ENCODE data around the gene LLGL1.

Gene LLGL1

GRCh38 chr17:18225121-18225641 is at the start of gene LLGL1:
TSS of gene LLGL1 (plus strand) at chr17:18225635. CDS start at chr17:18225683, 48 bp downstream.
- DNase-seq (ENCODE audit: low read depth in 2 of 2) = peak; percentile 89 to 92

DNA sequence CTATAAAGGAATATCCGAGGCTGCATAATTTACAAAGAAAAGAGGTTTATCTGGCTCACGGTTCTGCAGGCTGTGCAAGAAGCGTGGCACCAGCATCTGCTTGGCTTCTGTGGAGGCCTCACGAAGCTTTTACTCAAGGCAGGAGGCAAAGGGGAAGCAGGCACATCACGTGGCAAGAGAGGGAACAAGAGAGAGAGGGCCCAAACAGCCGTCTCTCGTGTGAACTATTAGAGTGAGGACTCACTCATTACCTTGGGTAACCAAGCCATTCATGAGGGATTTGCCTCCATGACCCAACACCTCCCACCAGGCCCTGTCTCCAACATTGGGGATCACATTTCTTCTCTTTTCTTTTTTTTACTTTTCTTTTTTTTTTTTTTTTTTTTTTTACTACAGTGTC is 49.3 kb upstream of the LLGL1 start:
- DNase-seq (ENCODE audit: low read depth in 2 of 2) = no peak

DNA sequence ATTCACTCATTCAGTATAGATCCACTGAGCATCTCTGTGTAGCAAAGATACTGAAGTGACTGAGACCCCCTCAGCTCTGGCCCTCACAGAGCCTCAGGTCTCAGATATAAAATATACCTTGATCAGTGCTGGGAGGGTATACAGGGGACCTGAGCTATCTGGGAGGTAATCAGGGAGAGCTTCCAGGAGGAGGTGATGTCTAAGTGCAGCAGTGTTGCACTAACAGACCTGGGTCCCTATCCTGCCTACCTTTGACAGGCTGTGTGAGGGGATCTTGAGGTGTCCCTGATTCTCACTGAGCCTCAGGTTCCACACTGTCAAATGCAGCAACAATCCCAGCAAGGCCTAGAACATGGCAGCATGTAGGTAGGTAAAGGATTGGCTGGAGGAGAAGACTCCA is 48.3 kb upstream of the LLGL1 start:
- DNase-seq (ENCODE audit: low read depth in 2 of 2) = no peak

- no peak for DNase-seq (ENCODE audit: low read depth in 2 of 2)
Measured at GRCh38 chr17:18177722-18178121, 47.7 kb upstream of the LLGL1 start.

- no peak for DNase-seq (ENCODE audit: low read depth in 2 of 2)
Measured at GRCh38 chr17:18179196-18179595, 46.2 kb upstream of the LLGL1 start.

DNA sequence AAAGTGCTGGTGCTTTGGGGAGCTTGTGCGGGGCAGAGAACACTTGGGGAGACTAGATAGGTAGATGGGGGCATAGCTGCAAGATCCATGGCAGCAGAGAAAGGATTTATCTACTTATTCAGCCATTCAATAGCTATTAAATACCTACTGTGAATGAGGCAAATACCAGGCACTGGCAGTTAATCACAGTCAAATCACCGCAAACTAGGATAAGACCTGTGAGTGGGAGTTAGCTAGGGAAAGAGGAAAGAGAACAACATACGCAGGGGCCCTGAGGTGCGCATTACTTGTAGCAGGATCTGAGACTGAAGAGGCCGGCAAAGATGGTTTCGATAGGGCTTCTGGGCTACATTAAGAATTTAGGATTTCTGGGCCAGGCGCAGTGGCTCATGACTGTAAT is 45.6 kb upstream of the LLGL1 start:
- no peak for DNase-seq (ENCODE audit: low read depth in 2 of 2)

DNA sequence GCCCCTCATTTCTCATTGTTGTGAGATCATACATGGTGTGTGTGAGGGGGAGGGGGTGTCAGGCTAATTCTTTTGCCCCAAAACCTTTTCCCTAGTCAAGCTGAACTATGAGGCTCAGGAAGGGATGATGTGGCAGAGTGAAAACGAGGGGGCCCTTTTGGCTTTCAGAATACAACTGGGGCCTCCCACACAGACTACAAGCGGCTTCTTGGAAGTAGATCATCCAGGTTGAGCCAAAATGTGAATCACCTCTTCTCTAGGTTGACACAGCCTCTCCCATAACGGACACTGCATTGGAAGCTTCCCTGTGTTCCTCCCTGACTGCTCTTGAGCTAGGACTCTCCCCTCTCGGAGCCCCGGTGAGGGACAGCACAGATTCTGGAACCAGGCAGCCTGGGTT is 44.1 kb upstream of the LLGL1 start:
- DNase-seq (ENCODE audit: low read depth in 2 of 2) = peak in 1 of 2 experiments; percentile 4

GRCh38 chr17:18182110-18182977 is 43.1 kb upstream of the LLGL1 start:
- no peak for DNase-seq (ENCODE audit: low read depth in 2 of 2)

DNA sequence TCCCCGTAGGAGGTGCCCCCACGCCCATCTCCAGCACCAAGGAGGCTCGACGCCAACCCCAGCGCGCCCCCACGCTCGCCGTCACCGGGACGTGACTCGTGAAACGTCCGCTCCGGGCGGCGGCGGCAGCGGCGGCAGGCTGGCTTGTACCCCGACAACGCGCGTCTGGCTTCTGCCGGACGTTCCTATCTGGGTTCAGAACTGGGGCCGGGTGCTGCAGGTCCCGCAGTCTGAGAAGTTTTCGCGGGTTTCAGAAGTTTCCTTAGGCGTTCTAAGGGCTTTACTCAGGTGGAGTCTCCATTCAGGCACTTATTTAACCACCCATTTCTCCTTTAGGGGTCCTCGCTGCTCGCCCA is 42.5 kb upstream of the LLGL1 start:
- DNase-seq (ENCODE audit: low read depth in 2 of 2) = peak; percentile 69 to 79

GRCh38 chr17:18183334-18184142 is 41.9 kb upstream of the LLGL1 start, which contains the start of gene ALKBH5:
TSS of gene ALKBH5 (plus strand) at chr17:18183828. CDS start at chr17:18184244, 416 bp downstream.
- peak; percentile 100 for DNase-seq (ENCODE audit: low read depth in 2 of 2)

- no peak for DNase-seq (ENCODE audit: low read depth in 2 of 2)
Measured at GRCh38 chr17:18184143-18185031, 41.0 kb upstream of the LLGL1 start.

- DNase-seq (ENCODE audit: low read depth in 2 of 2) = no peak
Measured at GRCh38 chr17:18185391-18185790, 40.0 kb upstream of the LLGL1 start.

DNA sequence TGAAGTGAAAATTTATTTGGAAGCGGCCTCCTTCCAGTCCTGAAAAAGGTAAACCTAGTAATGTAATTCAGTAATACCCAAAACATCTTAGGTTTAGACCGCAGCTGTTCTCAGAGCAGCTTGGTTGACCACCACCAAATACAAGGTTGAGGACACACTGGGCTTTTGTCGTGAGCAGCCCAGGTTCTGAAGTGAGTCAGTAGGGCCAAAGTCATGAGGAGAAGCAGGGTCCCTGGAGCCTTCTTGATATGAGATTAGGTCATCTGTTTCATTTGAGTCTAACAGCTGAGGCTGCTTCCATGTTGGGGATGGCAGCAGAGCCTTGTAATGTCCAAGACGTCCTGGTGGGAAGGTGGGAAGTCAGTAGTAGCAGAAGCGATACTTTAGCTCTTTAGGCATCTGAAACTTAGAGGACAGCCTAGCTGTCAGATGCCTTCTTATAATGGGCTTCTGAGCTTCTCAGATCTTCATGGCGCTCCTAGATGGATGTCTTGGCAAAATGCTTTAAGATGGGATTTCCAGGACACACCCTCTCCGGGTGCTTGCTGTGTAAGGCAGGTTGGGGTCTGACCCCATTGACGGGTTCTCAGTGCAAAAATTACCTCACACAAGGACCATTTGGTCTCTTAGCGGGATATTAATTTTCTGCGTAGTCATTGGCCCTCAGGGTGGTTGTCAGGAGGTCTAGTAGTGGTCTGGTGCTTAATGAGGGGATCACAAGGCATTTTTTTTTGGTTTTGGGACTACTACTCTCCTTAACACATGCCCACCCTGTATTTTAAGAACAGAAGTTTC is 39.4 kb upstream of the LLGL1 start:
- DNase-seq (ENCODE audit: low read depth in 2 of 2) = no peak

GRCh38 chr17:18186627-18186982 is 38.8 kb upstream of the LLGL1 start:
- DNase-seq (ENCODE audit: low read depth in 2 of 2) = peak in 1 of 2 experiments; percentile 12

DNA sequence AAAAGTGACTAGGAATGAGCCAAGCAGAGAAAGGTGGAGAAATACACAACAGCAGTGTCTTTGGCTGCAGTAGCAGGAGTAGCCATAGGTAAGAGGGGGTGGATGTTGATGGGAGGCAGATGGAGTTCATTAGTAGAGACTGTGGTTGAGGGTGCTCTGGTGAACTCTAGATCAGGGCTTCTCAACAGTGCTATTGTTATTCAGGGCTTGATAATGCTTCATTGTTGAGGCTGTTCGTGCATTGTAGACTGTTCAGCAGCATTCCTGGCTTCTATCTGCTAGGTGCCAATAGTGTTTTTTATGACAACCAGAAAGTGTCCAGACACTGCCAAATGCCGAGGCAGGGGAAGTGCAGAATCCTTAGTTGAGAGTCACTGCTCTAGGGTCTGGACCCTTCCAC is 38.2 kb upstream of the LLGL1 start:
- DNase-seq (ENCODE audit: low read depth in 2 of 2) = no peak

- DNase-seq (ENCODE audit: low read depth in 2 of 2) = no peak
Measured at GRCh38 chr17:18187821-18188761, 37.3 kb upstream of the LLGL1 start.

DNA sequence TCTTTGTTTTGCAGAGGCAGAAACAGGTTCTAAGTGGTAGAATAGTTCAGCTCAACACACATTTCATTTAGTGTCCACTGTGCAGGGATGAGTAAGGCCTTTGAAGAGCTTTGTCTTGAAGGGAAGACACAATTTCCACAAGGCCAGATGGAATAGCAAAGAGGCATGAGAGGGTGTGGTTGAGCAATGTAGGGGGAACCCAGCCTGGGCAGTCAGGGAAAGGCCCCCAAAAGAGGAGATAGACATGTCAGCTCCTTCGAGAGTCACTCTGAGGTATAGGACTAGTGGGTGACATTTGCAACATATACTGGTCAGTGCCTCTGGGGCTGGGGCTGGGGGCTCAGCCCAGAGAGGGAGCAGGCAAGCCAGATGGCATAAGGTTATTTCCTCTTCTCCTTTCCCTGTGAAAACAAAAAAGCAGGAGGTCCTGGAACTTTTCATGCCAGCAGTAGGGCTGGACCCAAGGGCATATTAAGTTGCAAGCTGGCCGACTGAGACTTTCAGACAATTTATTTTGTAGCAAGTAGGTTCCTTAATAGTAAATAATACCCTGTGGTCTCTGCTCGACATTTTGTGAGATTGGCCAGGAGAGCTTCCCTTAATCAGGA is 34.7 kb upstream of the LLGL1 start:
- DNase-seq (ENCODE audit: low read depth in 2 of 2) = no peak

DNA sequence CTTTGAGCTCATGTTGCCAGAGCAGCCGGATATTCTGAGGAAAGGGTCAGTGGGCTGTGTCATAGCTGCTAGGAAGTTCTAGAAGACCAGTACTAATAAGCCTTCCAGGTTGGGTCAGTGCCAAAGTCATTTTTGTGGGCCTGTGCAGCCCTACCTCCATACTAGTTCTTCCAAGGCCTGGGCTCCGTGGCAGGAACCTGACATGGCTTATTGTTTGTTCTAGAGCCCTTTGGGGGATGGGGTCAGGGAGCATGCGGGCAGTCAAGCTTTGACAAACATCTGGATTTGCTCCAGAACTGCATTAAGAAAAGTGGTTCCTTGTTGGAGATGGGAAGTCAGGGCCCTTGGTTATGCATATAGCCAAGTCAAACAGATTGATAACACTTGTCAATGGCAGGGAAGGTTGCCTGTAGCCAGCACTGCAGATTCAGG is 34.2 kb upstream of the LLGL1 start:
- DNase-seq (ENCODE audit: low read depth in 2 of 2) = no peak

DNA sequence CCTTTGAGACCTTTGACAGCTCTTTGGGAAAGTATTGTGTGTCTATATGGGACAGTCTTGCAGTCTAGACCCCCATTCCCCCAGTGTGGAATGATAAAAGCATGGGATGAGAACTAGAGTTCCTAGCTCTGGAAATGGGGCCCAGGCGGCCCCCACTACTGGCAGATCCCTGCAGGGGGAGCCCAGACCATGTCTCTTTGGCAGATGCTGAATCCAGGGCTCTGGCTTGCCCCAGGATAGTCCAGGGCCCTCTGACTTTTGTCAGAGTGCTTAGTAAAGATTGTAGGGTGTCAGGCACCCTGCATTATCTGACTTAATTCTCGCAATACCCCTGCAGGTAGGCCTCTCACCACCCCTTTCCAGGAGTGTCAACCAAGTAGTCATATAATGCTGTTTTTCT is 33.5 kb upstream of the LLGL1 start:
- no peak for DNase-seq (ENCODE audit: low read depth in 2 of 2)
